Gastroesophageal sphincter (tissue), 3 donors: Measurements from ENCODE around the gene RMND5A.

ENCODE experiments used
- CTCF ChIP-seq, 4 experiments: fragments of 200-600 bp in 2 of 4; fragments of 450-650 bp in 2 of 4; sonication (generic) in 1 of 4; IDR thresholded peaks; one replicate each; pipeline ENCODE4 v1.5.1; 2017 to 2019; ENCODE audit warnings: antibody characterized with exemption in 4 of 4, mild to moderate bottlenecking in 2 of 4, moderate library complexity in 2 of 4
- EP300 ChIP-seq: sonication (generic); formaldehyde crosslinking; IDR thresholded peaks from one replicate; pipeline ENCODE4 v1.6.1; 2017; ENCODE audit warnings: antibody characterized with exemption, mild to moderate bottlenecking
- POLR2A ChIP-seq, 2 donors: fragments of 450-650 bp; IDR thresholded peaks; one replicate each; pipeline ENCODE4 v1.6.1; 2017; ENCODE audit warnings: antibody characterized with exemption in 2 of 2, mild to moderate bottlenecking in 2 of 2, moderate library complexity in 1 of 2

DNA sequence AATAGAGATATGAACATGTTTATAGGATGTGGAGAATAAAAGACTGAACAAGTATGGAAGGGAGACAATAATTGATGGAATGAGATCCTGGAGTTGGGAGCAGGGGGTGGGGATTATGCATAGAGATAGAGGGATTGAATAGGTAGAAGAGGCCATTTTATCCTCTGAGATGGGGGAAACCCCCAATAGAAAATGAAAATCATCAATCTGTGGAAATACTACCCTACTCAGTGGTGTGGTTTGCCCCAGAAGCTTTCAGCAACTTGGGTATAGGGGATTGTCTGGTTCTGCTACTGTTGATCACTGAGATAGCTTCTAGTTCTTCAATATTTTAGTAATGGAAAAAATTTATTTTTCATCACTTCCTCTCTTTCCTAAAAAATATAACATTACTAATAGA is 41.1 kb upstream of the RMND5A start:
- TF ChIP-seq CTCF (IDR thresholded peaks at IDR 0.05) (no peak), POLR2A (IDR thresholded peaks at IDR 0.05) (no peak), EP300 (no peak)
